Immature natural killer cell (primary cell): Measurements from ENCODE around the gene COQ10A. TPM values are rescaled to one million over a fixed set of nuclear protein-coding genes. Genes with fewer than 3 reads are reported as not detected.

Experiments
- DNase-seq, 3 donors: peaks; one replicate each; pipeline ENCODE4 v3.0.0; 2022; ENCODE audit warnings: mixed read lengths in 1 of 3
- H3K27ac Mint-ChIP-seq, 6 donors: one replicate each; pipeline ENCODE4 v1.8.0; 2020; ENCODE audit warnings: mixed read lengths in 6 of 6, mild to moderate bottlenecking in 5 of 6, inconsistent platforms in 4 of 6, moderate library complexity in 3 of 6
- H3K27me3 Mint-ChIP-seq, 3 donors: one replicate each; pipeline ENCODE4 v1.8.0; 2020 to 2021; ENCODE audit warnings: low read depth in 3 of 3, mild to moderate bottlenecking in 3 of 3, mixed read lengths in 3 of 3, moderate library complexity in 3 of 3, inconsistent platforms in 1 of 3
- H3K36me3 Mint-ChIP-seq, 3 donors: one replicate each; pipeline ENCODE4 v1.8.0; 2020; ENCODE audit warnings: mixed read lengths in 3 of 3, inconsistent platforms in 2 of 3, mild to moderate bottlenecking in 2 of 3
- H3K4me1 Mint-ChIP-seq, 2 donors: one replicate each; pipeline ENCODE4 v1.8.0; 2020; ENCODE audit warnings: inconsistent platforms in 2 of 2, mild to moderate bottlenecking in 2 of 2, mixed read lengths in 2 of 2, moderate library complexity in 1 of 2
- H3K4me3 Mint-ChIP-seq, 5 donors: one replicate each; pipeline ENCODE4 v1.8.0; 2020; ENCODE audit warnings: mild to moderate bottlenecking in 5 of 5, mixed read lengths in 5 of 5, inconsistent platforms in 3 of 5, moderate library complexity in 3 of 5
- H3K9me3 Mint-ChIP-seq, 6 donors: one replicate each; pipeline ENCODE4 v1.8.0; 2020; ENCODE audit warnings: mild to moderate bottlenecking in 6 of 6, mixed read lengths in 6 of 6, inconsistent platforms in 4 of 6, moderate library complexity in 3 of 6
- polyA plus RNA-seq, 3 donors: library from polyadenylated mRNA; unstranded; fragments of 300-500 nt; fragmentation: Illumina TruSeq; gene quantifications; one replicate each; pipeline ENCODE4 v1.2.3, GENCODE V29; 2021

Gene COQ10A
- polyA plus RNA-seq, 3 donors from 2014 or later, result 12.0 to 18.6 (median 18.3) TPM

GRCh38 chr12:56317675-56318074 lies 50.9 kb downstream of the COQ10A start:
- Mint-ChIP-seq H3K4me3 (no peak overlapping the region), H3K27me3 (peaks cover 0 to 4% (median 0%) of the 10 kb centered on the region in 3 donors), H3K9me3 (no peaks in the 10 kb centered on the region), H3K4me1 (peaks cover 20 to 24% of the 10 kb centered on the region in 2 donors), H3K27ac (no peak overlapping the region), H3K36me3 (peaks cover 4 to 17% (median 8%) of the 10 kb centered on the region in 3 donors)
- DNase-seq, result no peak

Other genes with a start within 250 kb of the COQ10A start
- gene IKZF4, start 245.9 kb upstream of the COQ10A start, polyA plus RNA-seq, result 1 to 10 TPM in 1 of 3 donors, not detected in 2; 1.0 TPM
- 100 to 1,000 TPM; 294 to 705 (median 698) TPM for gene RPS26, start 225.0 kb upstream of the COQ10A start, polyA plus RNA-seq
- gene ERBB3, start 186.8 kb upstream of the COQ10A start, polyA plus RNA-seq, result not detected
- 100 to 1,000 TPM; 192 to 222 (median 214) TPM for gene PA2G4, start 162.4 kb upstream of the COQ10A start, polyA plus RNA-seq
- 1,000 to 10,000 TPM; 2,591 to 7,233 (median 3,803) TPM for gene RPL41, start 150.3 kb upstream of the COQ10A start, polyA plus RNA-seq
- gene ZC3H10, start 148.7 kb upstream of the COQ10A start, polyA plus RNA-seq, result 1 to 10 TPM in 2 of 3 donors, under 1 TPM in 1; 0.86 to 4.2 (median 1.3) TPM
- 100 to 1,000 TPM; 217 to 502 (median 273) TPM for gene ESYT1, start 138.7 kb upstream of the COQ10A start, polyA plus RNA-seq
- 10 to 100 TPM in 1 of 3 donors, 1 to 10 TPM in 2; 1.5 to 12.9 (median 9.3) TPM for gene MYL6B, start 114.4 kb upstream of the COQ10A start, polyA plus RNA-seq
- 1,000 to 10,000 TPM; 2,998 to 5,712 (median 4,230) TPM for gene MYL6, start 108.6 kb upstream of the COQ10A start, polyA plus RNA-seq
- gene SMARCC2, start 77.5 kb upstream of the COQ10A start, polyA plus RNA-seq, result 100 to 1,000 TPM in 1 of 3 donors, 10 to 100 TPM in 2; 25.7 to 118 (median 43.7) TPM
- gene RNF41, start 45.0 kb upstream of the COQ10A start, polyA plus RNA-seq, result 10 to 100 TPM; 49.0 to 55.1 (median 49.3) TPM
- gene NABP2, start 42.6 kb upstream of the COQ10A start, polyA plus RNA-seq, result 1 to 10 TPM; 3.2 to 8.8 (median 6.8) TPM
- not detected for gene SLC39A5, start 36.9 kb upstream of the COQ10A start, polyA plus RNA-seq
- 10 to 100 TPM in 1 of 3 donors, 1 to 10 TPM in 2; 3.2 to 23.3 (median 3.7) TPM for gene ANKRD52, start 8.6 kb upstream of the COQ10A start, polyA plus RNA-seq
- gene CS, start 33.4 kb downstream of the COQ10A start, polyA plus RNA-seq, result 10 to 100 TPM; 41.7 to 82.2 (median 67.3) TPM
- gene CNPY2, start 49.0 kb downstream of the COQ10A start, polyA plus RNA-seq, result 100 to 1,000 TPM; 201 to 232 (median 228) TPM
- 1 to 10 TPM; 4.6 to 9.4 (median 8.7) TPM for gene PAN2, start 67.1 kb downstream of the COQ10A start, polyA plus RNA-seq
- 1 to 10 TPM in 1 of 3 donors, under 1 TPM in 2; 0.21 to 1.5 (median 0.40) TPM for gene IL23A, start 71.9 kb downstream of the COQ10A start, polyA plus RNA-seq
- 10 to 100 TPM; 49.5 to 78.1 (median 61.4) TPM for gene STAT2, start 93.2 kb downstream of the COQ10A start, polyA plus RNA-seq
- gene APOF, start 95.9 kb downstream of the COQ10A start, polyA plus RNA-seq, result not detected
- 10 to 100 TPM in 1 of 3 donors, 1 to 10 TPM in 2; 3.5 to 11.3 (median 4.8) TPM for gene TIMELESS, start 182.5 kb downstream of the COQ10A start, polyA plus RNA-seq
- gene MIP, start 187.7 kb downstream of the COQ10A start, polyA plus RNA-seq, result under 1 TPM in 2 of 3 donors, not detected in 1; 0.15 to 0.25 TPM
- 1 to 10 TPM in 2 of 3 donors, under 1 TPM in 1; 0.82 to 1.1 (median 1.1) TPM for gene SPRYD4, start 201.6 kb downstream of the COQ10A start, polyA plus RNA-seq
- gene GLS2, start 221.2 kb downstream of the COQ10A start, polyA plus RNA-seq, result 1 to 10 TPM in 2 of 3 donors, under 1 TPM in 1; 0.57 to 2.0 (median 1.2) TPM